ENCODE data around the gene NT5C. TPM values are rescaled to one million over a fixed set of nuclear protein-coding genes. Genes with fewer than 3 reads are reported as not detected.
"Not testable (repeated sequence)": the region's sequence is repeated elsewhere in the genome, so short reads cannot be mapped to it uniquely, and the experiment has no call there.

NT5C gene
- total RNA-seq, 1 donor from 2014 or later: 13.5 TPM

DNA sequence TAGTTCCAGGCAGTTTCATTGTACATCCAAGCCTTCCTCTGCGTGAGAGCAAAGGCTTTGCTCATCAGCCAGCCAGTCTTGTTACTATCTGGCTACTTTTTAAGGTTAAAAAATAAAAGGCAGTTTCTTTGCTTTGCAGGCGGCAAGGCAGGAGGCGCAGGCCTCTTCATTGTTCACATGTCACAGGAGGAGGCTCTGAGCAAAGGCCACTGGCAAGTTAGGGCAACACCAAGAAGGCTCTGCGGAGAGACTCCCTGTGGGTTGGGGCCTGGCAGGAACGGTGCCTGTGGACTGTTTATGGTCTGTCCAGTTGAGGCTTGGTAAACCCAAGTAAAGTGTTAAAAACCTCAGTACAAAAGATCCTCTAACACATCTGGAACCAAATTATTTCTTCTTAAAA, 3.9 kb upstream of the NT5C start:
- Mint-ChIP-seq H3K4me1 (ENCODE audit: unreplicated experiment) (peaks cover 4% of the 10 kb centered on the region), H3K4me3 (ENCODE audit: unreplicated experiment) (peak overlapping the region; percentile 57), H3K27me3 (ENCODE audit: unreplicated experiment) (peaks cover 6% of the 10 kb centered on the region)

DNA sequence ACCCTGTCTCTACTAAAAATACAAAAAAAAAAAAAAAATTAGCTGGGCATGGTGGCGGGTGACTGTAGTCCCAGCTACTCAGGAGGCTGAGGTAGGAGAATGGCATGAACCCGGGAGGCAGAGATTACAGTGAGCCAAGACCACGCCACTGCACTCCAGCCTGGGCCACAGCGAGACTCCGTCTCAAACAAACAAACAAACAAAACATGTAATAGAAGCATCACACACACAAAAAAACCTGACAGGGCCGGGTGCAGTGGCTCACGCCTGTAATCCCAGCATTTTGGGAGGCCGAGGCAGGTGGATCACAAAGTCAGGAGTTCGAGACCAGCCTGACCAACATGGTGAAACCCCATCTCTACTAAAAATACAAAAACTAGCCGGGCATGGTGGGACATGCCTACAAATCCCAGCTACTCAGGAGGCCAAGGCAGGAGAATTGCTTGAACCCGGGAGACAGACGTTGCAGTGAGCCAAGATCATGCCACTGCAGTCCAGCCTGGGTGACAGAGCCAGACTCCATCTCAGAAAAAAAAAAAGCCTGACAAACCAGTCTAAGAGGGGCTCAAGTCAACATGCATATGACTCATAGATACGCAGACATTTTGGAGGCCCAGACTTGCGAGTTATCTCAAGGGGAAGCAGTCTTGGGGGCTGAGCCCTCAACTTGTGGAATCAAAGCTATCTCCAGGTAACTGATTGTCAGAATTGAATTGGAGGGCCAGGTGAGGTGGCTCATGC, 2.2 kb upstream of the NT5C start:
- not testable (repeated sequence) for DNase-seq (ENCODE audit: low spot score); H3K27ac Mint-ChIP-seq (ENCODE audit: unreplicated experiment); H3K4me3 Mint-ChIP-seq (ENCODE audit: unreplicated experiment)

More for the DNA sequence above, 3.9 kb upstream of the NT5C start:
- TF ChIP-seq, protein P1, sequence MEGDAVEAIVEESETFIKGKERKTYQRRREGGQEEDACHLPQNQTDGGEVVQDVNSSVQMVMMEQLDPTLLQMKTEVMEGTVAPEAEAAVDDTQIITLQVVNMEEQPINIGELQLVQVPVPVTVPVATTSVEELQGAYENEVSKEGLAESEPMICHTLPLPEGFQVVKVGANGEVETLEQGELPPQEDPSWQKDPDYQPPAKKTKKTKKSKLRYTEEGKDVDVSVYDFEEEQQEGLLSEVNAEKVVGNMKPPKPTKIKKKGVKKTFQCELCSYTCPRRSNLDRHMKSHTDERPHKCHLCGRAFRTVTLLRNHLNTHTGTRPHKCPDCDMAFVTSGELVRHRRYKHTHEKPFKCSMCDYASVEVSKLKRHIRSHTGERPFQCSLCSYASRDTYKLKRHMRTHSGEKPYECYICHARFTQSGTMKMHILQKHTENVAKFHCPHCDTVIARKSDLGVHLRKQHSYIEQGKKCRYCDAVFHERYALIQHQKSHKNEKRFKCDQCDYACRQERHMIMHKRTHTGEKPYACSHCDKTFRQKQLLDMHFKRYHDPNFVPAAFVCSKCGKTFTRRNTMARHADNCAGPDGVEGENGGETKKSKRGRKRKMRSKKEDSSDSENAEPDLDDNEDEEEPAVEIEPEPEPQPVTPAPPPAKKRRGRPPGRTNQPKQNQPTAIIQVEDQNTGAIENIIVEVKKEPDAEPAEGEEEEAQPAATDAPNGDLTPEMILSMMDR (IDR thresholded peaks at IDR 0.05; ENCODE audit: unreplicated experiment): no peak
- H3K36me3 Mint-ChIP-seq (ENCODE audit: low read depth, unreplicated experiment): peaks cover 19% of the 10 kb centered on the region
- DNase-seq (ENCODE audit: low spot score): no peak
- H3K9me3 Mint-ChIP-seq (ENCODE audit: unreplicated experiment): no peaks in the 10 kb centered on the region
- no peak overlapping the region for H3K27ac Mint-ChIP-seq (ENCODE audit: unreplicated experiment)

DNA sequence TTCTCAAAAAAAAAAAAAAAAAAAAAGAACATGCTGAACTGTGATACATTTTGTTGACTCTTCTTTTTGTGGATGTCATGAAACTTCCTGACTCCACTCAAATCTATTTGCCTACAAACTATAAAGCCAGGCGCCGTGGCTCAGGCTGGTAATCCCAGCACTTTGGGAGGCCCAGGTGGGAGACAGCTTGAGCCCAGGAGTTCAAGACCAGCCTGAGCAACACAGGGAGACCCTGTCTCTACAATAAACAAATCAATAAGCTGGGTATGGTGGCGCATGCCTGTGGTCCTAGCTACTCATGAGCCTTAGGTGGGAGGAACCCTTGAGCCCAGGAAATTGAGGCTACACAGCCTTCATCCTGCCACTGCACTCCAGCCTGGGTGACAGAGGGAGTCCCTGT, 1.5 kb upstream of the NT5C start:
- Mint-ChIP-seq H3K27me3 (ENCODE audit: unreplicated experiment) (peaks cover 10% of the 10 kb centered on the region), H3K4me3 (ENCODE audit: unreplicated experiment) (no peak overlapping the region), H3K9me3 (ENCODE audit: unreplicated experiment) (no peaks in the 10 kb centered on the region), H3K36me3 (ENCODE audit: low read depth, unreplicated experiment) (peaks cover 20% of the 10 kb centered on the region), H3K4me1 (ENCODE audit: unreplicated experiment) (peaks cover 8% of the 10 kb centered on the region), H3K27ac (ENCODE audit: unreplicated experiment) (no peak overlapping the region)
- TF ChIP-seq, protein P1 (IDR thresholded peaks at IDR 0.05; ENCODE audit: unreplicated experiment): no peak
- no peak for DNase-seq (ENCODE audit: low spot score)

More for the DNA sequence above, 2.2 kb upstream of the NT5C start:
- not testable (repeated sequence) for H3K27me3 Mint-ChIP-seq (ENCODE audit: unreplicated experiment); H3K9me3 Mint-ChIP-seq (ENCODE audit: unreplicated experiment); H3K4me1 Mint-ChIP-seq (ENCODE audit: unreplicated experiment)
- H3K36me3 Mint-ChIP-seq (ENCODE audit: low read depth, unreplicated experiment): peaks cover 16% of the 10 kb centered on the region

DNA sequence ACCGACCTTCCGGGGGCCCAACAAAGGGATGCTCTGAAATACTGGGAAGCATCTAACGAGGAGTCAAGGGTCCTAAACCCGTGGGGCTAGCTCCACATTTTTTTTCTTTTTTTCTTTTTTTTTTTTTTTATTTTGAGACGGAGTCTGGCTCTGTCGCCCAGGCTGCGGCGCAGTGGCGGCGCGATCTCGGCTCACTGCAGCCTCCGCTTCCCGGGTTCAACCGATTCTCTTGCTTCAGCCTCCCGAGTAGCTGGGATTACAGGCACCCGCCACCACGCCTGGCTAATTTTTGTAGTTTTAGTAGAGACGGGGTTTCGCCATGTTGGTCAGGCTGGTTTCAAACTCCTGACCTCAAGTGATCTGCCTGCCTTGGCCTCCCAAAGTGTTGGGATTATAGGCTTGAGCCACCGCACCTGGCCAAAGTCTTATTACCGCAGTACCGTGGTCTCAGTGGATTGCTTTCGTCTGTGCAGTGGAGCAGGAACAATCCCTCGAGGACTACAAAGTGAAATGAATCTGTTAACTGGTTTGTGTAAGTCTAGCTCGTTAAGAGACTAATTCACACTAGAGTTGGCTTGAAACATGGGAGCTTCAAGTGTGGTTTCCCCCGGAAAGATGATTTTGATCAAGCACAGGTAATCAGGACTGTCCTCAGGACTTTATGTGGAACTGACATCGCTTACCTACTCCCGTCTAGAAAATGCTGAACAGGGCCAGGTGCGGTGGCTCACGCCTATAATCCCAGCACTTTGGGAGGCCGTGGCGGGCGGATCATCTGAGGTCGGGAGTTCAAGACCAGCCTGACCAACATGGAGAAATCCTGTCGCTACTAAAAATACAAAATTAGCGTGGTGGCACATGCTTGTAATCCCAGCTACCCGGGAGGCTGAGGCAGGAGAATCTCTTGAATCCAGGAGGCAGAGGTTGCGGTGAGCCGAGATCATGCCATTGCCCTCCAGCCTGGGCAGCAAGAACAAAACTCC, 767 bp upstream of the NT5C start:
- H3K27me3 Mint-ChIP-seq (ENCODE audit: unreplicated experiment); H3K9me3 Mint-ChIP-seq (ENCODE audit: unreplicated experiment); DNase-seq (ENCODE audit: low spot score); H3K4me1 Mint-ChIP-seq (ENCODE audit: unreplicated experiment): not testable (repeated sequence)
- H3K36me3 Mint-ChIP-seq (ENCODE audit: low read depth, unreplicated experiment): peaks cover 20% of the 10 kb centered on the region
- peak overlapping the region; percentile 72 for H3K27ac Mint-ChIP-seq (ENCODE audit: unreplicated experiment)
- peak overlapping the region; percentile 71 for H3K4me3 Mint-ChIP-seq (ENCODE audit: unreplicated experiment)

DNA sequence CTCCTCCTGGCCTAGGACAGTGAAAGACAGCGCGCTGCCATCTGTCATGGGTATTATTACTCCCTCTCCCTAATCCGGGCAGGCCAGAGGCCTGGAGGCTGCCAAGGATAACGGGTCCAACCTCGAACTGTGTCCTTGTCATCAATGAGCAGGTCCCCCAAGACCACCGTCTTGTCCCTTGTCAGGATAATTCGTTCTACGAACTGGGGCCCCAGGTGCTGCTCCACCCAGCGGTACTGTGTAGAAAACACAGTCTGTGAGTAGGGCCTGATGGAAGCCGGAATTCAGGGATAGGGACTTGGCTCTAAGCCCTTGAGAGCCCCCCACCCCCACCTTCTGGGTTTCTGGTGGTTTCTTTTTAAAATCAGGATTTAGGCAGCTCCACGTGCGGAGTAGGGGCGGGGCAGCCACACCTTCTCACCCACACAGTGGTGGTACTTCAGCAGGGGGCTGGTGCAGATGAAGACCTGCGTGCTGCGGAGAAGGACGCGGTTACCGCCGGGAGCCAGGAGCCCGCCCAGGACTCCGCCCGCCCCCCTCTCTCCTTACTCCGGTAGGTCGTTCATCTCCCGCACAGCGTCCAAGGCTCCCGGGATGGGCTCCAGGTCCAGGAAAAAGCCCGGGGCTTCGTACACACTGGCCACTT, 787 bp downstream of the NT5C start:
- peaks cover 15% of the 10 kb centered on the region for H3K4me1 Mint-ChIP-seq (ENCODE audit: unreplicated experiment)
- TF ChIP-seq, protein P1 (IDR thresholded peaks at IDR 0.05; ENCODE audit: unreplicated experiment): no peak
- H3K36me3 Mint-ChIP-seq (ENCODE audit: low read depth, unreplicated experiment): peaks cover 22% of the 10 kb centered on the region
- H3K27me3 Mint-ChIP-seq (ENCODE audit: unreplicated experiment): peaks cover 10% of the 10 kb centered on the region
- no peaks in the 10 kb centered on the region for H3K9me3 Mint-ChIP-seq (ENCODE audit: unreplicated experiment)
- DNase-seq (ENCODE audit: low spot score): peak; percentile 61
- H3K4me3 Mint-ChIP-seq (ENCODE audit: unreplicated experiment): peak overlapping the region; percentile 71
- H3K27ac Mint-ChIP-seq (ENCODE audit: unreplicated experiment): peak overlapping the region; percentile 30
